Stimulated activated CD4-positive, alpha-beta T cell treated with anti-CD3 and anti-CD28 coated beads, TNF-alpha, amount 100 ng/mL, for 1 hour (primary cell): ENCODE results near the gene PAPPA.

Source experiments
- DNase-seq, 3 donors: peaks; one replicate each; pipeline ENCODE4 v3.0.0-alpha.2; 2020; ENCODE audit warnings: low read depth in 3 of 3, low spot score in 1 of 3

PAPPA gene

GRCh38 chr9:116152941-116153764 lies 438 bp upstream of the PAPPA start:
- DNase-seq: no peak

GRCh38 chr9:116154334-116154975 lies 864 bp downstream of the PAPPA start:
- DNase-seq: no peak

DNA sequence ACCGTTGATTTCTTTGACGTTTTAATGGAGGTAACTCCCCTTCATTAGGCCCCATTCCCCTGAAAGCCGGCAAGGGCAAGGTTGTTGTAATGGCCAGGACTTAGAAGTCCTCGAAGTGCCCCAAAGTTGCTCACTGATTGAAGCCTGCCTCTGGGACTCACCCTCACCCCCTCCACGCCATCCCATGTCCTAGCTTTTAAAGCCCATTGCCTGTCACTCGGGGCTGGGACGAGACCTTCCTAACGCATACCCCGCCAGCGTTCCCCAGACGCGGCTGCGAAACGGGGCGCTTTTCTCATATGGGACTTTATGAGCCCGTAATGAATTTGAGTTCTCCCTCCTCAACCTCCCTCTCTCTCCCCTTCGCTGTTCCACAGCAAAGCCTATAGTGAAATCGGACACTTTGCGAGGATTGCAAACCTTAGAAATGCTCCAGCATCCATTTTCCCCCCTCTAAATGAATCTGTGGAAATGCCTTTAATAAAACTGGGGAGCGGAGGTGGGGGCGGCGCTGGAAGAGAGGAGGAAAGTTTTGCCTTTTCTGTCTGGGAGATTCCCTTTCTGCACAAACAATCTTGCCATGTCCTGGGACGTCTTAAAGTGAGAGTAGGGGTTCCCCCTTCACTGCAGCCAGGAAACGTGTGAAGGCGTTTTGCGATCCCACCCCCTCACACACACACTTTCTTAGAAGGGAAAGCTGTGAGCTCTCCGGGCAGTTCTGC lies 1.5 kb downstream of the PAPPA start:
- no peak for DNase-seq

DNA sequence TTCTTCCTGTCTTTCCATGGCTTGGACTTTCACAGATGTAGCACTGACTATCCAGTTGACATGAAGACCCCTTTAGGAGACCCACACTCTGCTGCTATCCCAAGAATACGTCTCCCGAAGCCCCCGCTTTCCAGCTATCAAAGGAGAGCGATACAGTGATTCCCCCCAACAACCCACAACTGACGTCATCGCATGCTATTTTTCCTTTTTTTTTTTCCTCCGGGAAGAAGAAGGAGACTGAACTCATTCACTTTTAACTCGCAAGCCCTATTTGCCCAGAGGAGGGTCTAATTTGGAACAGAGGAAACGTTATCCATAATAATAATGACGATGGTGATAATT lies 2.1 kb downstream of the PAPPA start:
- no peak for DNase-seq

DNA sequence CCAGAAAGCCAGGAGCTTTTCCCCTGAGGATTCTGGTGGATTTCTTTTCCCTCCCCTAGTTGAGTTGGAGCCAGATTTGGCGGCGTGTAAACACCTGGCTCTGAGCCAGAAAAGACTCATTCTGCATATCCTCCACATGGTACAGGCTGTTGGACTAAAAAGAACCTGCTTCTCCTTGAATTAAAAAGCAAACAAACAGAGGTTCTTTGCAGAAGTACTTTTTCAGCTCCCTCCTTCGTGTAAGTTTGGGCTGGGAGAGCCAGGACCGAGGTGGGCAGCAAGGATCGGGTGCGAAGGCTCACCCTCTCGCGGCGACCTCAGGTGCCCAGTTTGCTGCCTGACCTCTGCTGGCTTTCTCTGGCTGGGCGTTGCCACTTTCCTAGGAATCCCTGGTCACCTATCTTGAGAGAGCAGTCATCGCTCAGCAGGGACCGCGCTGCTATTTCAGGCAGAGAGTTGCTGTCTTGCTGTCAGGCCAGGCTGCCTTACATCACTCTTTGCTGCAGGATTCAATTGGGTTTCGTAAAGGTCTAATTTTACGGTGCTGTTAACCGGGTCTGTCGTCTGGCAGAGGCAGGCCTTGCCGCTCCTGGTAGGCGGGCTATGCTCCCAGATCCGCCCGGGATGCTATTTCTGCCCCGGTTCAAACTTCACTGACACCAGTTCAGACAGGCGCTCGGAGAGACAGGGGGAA lies 3.2 kb downstream of the PAPPA start:
- DNase-seq: no peak

DNA sequence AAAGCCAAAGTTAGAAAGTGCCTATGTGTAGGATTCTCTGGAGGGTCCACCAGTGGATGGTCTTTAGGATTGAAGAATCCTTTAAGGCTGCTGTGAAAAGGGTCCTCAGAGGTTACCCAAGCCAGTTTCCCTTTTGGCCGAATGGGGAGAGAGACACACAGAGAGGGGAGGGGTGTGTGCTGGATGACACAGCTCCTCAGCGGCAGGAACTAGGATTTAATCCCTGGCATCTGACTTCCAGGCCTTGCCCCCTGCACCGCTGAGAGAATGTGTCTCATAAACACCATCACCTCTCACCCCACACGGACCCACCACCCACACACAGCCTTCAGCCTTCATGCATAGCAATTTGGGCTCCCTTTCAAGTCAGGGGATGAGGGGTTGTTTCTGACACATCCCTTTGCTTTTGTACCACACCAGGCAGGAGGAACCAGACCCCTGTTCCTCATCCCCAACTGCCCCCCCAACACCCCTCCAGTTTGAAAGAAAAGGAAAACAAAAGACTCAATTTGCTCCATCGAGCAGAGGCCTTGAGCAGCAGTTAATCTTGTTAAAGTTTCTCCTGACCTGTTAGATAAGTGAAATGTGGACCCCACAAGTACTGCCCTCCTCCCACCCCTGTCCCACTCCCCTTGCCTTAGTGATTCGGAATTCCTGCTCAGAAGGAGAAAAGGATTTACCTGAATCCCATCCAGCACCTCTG lies 4.0 kb downstream of the PAPPA start:
- DNase-seq: no peak

DNA sequence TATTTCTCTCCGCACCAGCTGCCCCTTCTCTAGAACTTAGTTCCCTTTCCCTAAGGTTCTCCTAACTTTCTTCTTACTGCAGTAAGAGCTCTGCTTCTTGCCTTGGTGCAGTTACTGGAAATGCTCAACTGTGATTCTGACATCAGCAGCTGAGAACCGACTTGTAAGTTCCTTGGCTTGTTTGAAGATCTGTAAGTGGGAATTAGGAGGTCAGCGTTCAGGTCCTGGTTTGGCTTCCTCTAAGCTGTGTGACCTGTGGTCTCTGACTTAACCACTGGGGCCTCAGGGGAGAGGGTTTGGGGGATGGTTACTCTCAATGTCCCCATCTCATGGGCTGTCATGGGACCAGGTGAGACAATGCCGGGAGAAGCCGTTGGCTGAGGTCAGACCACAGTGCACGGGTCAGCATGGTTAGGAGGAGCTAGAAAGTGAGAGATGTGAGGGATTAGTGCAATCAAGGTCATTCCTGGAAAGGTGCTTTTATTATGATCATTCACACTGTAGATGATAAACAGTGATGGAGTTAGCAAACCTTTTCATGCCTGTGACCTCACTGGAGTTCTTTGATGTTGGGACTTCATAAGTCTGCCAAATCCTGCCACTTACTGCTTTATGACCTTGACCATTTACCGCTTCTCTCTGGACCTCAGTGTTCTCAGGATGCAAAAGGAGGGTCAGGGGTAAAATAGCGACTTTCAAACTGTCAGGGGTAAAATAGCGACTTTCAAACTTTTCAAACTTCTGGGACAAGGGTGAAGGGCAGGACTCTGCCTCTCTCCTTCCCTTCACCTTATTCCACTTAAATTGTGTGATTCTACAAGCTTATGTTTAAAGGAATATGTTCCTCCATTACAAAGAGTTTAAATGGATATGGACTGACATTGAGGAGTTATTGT lies 7.3 kb downstream of the PAPPA start:
- DNase-seq: no peak

GRCh38 chr9:116162241-116162781 lies 8.7 kb downstream of the PAPPA start:
- DNase-seq: no peak

DNA sequence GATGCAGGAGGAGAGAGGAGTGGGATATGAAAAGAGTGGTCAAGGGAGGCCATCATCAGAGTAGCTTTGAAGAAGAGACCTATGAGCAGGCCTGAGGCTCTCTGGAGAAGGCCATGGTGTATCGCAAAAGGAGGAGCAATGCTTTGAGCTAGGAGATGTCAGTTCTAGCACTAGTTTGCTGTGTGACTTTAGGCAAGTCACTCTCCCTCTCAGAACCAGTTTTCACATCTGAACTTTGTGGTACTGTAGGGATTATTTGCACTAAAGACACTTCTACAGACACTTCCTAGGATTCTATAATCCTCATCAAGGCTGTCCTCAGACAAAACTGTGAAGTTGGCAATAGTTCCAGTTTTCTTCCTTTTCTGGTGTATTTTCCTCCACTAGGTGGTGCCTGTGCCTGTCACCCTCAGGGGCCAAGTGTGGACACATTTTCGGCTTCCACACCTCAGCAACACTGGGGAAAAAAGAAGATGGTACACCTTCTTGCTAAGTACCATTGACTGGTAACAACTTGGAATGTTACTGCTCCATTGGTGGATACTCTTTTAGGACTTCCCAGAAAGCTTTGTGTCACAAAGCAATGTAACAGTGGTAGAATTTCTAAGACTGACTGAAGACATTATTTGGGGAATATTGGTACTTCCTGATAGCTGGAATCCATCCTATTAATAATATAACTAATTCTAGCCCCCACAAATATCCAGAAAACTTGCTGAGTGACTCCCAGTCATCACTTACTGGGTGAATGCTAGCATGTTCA lies 9.9 kb downstream of the PAPPA start:
- no peak for DNase-seq

DNA sequence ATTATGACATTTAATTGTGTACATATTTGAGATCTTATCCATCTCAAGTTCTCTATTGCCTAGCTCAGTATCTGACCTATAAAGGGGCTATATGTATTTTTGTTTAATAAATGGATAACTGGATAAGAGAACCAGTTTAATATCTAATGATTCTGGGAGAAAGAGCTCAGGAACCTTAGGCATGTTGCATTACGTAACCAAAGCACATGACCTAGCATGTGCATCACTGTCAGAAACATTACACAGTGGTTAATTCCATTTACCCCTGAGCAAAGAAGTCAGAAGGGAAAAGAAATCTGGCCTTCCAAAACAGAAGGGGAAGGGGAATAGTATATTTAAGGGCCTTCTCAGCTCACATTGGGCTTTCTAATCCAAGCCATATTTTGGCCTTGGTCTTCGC lies 12.3 kb downstream of the PAPPA start:
- DNase-seq: no peak

GRCh38 chr9:116166713-116167112 lies 13.1 kb downstream of the PAPPA start:
- no peak for DNase-seq

DNA sequence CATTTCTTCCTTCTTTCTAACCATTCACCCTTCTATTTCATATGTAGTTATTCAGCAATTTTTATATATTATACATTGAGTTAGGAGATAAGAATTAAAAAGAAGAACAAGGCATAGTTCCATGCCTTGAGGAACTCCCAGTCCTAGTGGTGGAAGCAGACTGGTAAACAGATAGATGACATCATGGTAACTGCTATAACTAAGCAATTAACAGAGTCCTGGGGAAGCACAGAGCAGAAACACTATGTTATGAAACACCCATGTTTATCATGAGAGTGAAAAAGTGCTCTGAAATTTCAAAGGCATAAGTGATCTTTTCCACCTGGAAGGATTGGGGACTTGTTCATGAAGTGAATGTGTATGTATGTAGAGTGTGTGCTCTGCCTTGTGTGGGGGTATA lies 14.6 kb downstream of the PAPPA start:
- DNase-seq: no peak

DNA sequence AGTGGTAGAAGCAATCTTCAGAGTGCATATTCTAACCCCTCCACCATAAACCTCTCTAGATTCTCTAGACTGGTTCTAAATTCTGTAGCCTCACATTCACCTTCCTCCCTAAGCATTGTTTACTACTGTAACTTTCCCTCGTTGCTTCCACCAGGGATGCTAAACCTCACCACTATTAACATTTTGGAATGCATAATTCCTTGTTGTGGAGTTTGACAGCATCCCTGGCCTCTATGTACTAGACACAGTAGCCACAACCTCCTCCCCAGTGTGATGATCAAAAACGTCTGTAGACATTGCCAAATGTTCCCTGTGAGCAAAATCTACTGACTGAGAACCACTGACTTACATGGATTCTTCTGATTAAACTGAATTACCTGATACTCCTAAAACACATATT lies 18.6 kb downstream of the PAPPA start:
- no peak for DNase-seq

DNA sequence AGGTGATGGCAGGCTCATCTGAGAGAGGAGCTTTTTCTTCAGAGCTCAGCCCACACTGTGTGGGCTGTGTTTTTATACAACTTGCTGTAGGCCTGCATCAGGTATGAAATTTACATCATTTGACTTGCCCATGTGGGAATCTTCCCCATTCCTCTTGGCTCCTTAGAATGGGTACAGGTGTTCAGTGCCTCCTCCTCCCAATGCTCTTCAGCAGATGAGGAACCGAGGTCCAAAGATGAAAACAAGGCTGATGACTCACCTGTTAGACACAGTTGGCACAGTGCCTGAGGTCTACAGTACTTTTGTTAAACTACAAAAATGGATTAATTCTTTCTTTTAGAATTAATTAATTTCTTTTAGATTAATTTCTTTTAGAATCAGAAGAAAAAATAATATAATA lies 20.8 kb downstream of the PAPPA start:
- DNase-seq: no peak

DNA sequence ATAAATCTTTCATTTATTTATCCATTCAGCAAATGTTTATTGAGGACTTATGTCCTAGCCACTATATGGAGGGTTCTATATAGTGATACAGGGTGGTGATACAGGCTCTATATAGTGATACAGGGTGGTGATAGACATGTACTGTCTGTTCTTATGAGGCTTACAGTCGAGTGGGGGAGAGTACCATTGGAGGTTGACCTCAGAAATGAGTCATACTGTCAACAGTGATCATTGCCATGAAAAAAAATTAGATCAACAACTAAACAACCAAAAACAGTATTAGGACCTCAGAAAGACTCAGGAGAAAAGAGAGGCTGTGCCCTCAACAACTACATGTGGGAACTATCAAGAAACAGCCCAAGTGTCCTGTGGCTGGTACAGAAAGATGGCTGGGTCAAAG lies 22.0 kb downstream of the PAPPA start:
- no peak for DNase-seq

DNA sequence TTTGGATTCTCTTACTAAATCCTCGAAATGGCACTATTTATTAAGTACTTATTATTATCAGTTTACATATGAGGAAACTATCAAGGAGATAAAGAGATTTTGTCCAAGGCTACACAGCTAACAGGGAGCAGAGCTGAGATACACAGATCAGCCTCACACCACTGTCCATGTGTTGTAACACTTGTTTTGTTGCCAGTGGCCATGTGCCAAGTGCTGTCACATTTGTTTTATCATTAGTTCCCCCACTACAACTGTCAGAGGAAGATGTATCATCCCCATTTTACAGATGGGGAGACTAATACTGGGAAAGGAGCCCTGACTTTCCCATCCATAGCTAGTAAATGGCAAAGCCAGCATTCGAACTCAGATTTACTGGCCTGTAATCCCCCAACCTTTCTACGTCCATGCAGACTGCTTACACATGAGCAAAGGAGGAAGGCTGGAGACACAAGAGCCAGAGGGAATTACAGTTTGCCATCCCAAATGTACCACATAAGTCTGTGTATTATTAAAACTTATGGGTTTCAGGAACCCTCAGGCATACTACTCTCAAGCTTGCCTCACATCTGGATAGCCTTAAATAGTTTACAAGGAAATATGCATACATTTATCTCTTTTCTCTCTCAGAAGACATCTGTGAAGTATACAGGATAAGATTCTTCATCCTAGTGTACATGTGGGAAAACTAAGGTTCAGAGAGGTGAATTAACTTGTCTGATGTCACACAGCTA lies 25.1 kb downstream of the PAPPA start:
- DNase-seq: no peak

- no peak for DNase-seq
Observed at GRCh38 chr9:116179568-116179967, 26.0 kb downstream of the PAPPA start.

DNA sequence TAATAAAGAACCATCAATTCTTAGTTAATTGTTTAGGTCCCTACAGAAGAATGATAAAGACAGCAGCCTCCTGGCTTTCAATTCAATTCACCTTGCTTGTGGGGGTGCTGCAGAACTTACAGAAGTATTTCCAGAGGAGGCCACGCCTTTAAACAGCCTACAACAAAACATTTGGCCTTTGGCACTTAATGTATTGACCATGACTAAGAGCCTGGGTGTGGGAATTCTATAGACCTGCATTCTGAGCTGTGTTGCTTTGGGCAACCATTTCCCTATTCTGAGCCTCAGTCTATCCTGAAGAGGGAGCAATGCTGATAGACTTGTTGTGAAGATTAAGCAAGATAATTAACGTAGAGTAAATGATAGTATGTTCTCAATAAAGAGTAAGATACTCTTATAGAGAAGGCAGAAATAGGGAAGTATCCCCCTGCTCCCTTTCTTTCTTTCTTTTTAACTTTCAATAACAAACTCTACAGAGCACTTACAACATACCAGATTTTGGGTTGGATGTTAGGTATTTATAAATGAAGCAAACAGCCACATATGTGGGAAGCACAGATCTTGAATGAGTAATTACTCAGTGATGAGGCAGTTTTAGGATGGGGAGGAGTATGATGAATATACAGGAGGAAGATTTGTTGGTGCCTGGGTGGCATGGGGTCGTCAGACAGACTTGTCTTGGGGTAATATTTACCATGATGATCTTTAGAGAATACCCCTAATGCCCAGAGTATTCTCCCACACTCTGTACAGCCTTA lies 28.4 kb downstream of the PAPPA start:
- DNase-seq: no peak
